Endometrial microvascular endothelial cells (primary cell): Measurements from ENCODE around the gene ZBTB7C. TPM values are rescaled to one million over a fixed set of nuclear protein-coding genes. Genes with fewer than 3 reads are reported as not detected.
"Not testable (repeated sequence)": the region's sequence is repeated elsewhere in the genome, so short reads cannot be mapped to it uniquely, and the experiment has no call there.

Experiments used
- in situ Hi-C: cut with HindIII; loops from 2 replicates; pipeline ENCODE4 v1.10.0; 2017; ENCODE audit warnings: low sequenced_read_pairs, low pct_unique_long_range_greater_than_20kb; ENCODE audit errors: inconsistent ontology term
- total RNA-seq: library from RNA; depleted of rRNA; stranded (reverse); fragments of >200 nt; gene quantifications from one replicate; pipeline ENCODE4 v1.2.3, GENCODE V29; 2015; ENCODE audit errors: inconsistent ontology term

The ZBTB7C gene
- total RNA-seq, result not detected

DNA sequence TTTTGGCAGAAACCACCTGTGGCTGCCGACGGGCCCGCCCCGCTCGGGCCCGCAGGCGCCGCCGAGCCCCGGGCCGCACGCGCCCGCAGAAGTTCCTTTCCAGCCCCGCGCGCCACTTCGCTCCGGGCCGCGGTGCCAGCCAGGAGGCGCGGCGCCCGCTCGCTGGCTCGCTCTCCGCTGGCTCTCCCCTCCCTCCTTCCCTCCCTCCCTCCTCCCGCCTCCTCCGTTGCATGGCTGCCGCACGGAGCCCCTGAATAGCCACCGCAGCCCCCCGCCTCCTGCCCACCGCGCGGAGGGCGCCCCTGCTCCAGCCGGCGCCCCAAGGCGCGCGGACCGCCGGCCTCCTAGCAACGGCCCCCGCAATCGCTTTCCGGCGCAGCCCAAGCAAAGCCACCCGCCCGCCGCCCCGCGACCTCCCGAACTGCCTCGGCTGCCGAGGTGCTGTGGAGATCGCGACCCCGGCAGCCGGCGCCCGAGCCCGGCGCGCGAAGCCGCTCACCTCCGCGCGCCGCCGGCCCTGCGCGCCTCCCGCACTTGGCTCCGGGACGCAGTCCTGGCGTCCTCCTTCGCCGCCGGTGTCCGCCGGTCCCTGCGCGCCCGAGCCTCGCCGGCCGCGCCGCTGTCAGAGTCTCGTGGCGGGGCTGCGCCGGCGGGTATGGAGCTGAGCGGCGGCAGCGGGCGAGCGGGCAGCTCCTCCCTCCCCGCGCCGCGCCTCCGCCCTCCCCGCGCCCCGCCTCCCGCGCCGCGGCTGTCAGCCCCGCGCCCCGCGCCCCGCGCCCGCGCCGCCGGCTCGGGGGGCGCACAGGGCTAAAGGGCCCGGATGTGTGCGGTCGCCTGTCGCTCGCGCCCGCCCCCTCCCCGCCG lies at the start of gene ZBTB7C:
Gene ZBTB7C (minus strand): TSS at position 657 of the 864 bp plus-strand sequence.
- in situ Hi-C loops, result no loop called here

- in situ Hi-C loops, result no loop called here
Measured at GRCh38 chr18:48456838-48457237, 47.7 kb upstream of the ZBTB7C start.

DNA sequence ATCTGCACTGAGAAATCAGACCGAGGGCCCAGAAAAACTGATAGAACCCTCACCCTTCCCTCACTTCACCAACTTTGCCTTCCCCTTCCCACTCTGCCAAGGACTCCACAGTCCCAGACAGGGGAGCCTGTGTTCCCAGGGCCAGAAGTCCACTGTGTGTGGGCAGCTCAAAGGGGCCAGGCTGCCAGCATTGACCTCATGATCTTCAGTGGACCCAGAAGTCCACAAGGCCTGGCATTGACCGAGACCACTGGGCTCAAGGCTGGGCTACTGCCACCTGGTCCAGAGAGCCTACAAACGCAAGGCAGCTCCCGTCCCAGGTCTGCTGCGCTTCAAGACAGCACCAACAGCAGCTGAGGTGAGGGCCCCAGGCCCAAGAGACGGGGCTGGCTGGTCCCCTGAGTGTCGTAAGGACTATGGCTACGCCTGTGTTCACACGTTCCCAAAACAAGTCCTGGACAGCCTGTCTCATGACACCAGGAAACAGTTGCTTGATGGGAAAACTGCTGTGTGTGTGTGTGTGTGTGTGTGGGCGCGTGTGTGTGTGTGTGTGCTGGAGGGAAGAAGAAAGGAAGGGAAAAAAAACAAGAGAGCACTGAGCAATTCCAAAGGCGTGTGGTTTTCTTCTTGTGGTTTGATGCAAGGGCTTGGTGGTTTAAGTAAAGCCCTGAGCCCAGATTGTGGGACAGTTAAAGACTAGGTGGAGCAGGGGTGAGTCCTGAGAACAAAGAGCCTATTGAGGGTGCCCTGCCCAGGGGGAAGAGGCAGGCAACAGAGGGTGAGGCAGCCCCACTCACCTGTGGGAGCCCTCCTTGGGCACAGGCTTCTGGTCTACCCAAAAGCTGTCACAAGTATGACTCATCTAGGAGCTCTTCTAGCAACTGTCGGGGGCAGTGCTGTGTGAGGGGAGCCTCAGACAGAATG lies 46.6 kb upstream of the ZBTB7C start:
- in situ Hi-C loops, result no loop called here

GRCh38 chr18:48454261-48454757 lies 45.1 kb upstream of the ZBTB7C start:
- in situ Hi-C loops, result no loop called here

- in situ Hi-C loops, result no loop called here
Measured at GRCh38 chr18:48453330-48454066, 44.3 kb upstream of the ZBTB7C start.

- in situ Hi-C loops, result no loop called here
Measured at GRCh38 chr18:48452861-48453323, 43.7 kb upstream of the ZBTB7C start.

- in situ Hi-C loops, result no loop called here
Measured at GRCh38 chr18:48450685-48451084, 41.5 kb upstream of the ZBTB7C start.

DNA sequence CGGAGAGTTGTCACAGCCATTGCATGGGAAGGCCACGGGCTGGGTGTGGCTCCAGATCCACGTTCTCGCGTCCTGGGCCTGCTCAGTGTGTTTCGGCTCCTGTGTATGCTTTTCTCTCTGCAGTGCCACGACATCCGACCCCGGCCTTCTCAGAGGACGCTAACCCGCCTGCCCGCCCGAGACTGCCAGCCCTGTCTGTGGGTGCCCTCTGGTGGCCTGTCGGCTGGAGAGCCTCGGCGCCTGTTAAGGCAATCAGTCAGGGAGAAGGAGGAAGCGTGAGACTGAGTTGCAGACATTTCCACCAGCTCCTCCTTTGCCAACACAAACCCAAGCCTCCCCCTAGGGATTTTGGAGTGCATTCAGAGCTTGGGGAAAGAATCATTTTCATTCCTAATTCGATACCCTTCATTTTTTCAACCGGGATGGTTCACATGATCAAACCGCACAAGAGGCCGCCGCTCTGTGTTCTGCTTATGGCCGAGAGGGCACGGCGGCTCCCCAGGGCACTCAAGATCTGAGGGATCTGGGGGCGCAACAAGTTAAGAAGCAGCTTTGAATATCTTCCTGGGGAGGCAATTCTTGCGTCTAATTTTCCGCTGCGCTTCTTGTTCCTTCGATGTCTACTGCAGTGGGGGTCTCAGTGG lies 37.5 kb upstream of the ZBTB7C start:
- in situ Hi-C loops, result no loop called here

DNA sequence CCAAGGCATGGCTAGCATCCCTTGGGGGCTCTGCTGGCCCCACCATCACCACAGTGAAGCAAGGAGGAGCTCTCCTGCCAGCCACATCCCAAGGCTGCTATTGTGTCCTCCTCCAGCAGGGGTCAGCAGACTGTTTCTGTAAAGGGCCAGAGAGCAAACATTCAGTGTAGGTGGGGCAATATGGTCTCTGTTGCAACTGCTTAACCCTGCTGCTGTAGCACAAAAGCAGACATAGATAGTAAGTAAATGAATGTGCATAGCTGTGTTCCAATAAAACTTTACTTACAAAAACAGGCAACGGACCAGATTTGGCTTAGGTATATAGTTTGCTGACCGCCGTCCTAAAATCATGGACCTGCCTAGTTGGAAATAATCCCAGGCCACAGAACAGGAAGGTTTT lies 36.4 kb upstream of the ZBTB7C start:
- in situ Hi-C loops, result no loop called here

DNA sequence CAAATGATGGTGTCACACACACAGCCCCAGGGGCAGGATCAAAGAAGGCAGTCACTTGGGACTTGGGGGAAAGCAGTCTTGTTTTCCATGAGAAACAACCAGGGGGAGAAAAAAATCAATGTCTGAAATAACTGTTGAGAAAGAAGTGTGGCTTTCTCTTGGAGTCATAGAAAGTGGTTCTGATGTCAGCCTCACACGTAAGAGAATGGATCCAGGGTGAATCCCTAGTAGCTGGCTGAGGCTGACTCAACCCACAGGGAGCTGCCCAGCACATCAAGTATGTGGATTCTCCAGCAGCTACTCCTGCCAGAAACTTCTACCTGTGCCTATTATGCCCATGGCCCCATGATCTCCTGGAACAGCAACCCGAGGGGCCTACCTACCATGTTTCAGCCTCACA lies 33.6 kb upstream of the ZBTB7C start:
- in situ Hi-C loops, result no loop called here

DNA sequence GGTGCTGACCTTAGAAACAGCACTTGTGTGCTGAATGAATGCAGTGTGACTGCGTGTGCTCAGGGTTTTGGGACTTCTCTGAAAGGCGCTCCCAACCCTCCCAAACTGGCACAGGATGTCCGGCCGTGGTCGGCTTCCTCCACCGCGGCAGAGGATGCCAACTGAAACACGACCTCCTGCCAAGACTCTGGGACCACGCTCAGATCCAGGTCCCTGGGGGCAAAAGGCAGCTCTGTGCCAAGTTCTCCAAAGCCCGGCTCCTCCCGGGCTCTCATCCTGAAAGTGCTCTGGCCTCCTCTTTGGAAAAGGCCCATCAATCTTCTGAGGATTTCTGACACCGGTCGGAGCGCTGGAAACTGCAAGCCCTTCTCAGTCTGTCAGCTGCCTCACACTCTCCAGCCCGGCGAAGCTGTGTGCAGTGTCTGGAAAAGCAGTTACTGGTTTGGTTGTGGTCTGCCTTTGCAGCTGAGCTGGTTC lies 32.3 kb upstream of the ZBTB7C start:
- in situ Hi-C loops, result no loop called here

DNA sequence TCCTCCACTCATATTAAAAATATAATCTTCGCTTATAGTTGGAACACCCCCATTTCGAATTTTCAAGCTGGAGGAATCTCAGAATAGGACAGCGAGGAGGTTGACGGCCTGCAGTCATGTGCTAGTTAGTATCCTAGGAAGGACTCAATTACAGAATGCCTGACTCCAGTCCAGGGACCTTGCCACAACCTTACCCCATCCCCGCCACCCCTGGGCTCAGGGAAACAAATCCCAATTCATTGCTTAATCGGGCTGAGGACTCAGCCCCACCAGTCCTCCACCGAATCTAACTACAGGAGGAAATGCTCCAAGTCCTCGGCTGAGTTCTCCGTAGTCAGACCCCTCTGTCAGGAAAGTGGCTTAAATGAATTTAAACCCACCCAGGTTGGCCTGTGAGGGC lies 31.7 kb upstream of the ZBTB7C start:
- in situ Hi-C loops, result no loop called here

- in situ Hi-C loops, result no loop called here
Measured at GRCh38 chr18:48436907-48437306, 27.7 kb upstream of the ZBTB7C start.

DNA sequence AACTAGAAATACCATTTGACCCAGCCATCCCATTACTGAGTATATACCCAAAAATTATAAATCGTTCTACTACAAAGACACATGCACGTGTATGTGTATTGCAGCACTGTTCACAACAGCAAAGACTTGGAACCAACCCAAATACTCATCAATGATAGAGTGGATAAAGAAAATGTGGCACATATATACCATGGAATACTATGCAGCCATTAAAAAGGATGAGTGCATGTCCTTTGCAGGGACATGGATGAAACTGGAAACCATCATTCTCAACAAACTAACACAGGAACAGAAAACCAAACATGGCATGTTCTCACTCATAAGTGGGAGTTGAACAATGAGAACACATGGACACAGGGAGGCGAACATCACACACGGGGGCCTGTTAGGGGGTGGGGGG lies 25.2 kb upstream of the ZBTB7C start:
- in situ Hi-C loops, result not testable (repeated sequence)

DNA sequence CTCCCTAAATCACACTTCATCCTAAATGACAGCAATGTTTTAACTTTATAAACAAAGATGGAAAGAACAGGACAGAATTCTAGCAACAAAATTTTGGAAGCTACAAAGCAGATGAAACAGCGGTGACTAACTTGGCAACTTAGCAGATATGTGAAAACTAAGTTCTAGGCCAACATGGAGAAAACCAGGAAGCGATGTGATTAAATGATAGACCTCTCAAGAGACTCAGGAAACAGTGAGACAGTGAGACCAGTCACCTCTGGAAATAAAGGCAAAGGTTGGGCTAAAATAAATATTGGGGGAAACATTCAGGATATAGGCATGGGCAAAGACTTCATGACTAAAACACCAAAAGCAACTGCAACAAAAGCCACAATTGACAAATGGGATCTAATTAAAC lies 24.4 kb upstream of the ZBTB7C start:
- in situ Hi-C loops, result no loop called here

- in situ Hi-C loops, result no loop called here
Measured at GRCh38 chr18:48430150-48430549, 21.0 kb upstream of the ZBTB7C start.

GRCh38 chr18:48428475-48429177 lies 19.4 kb upstream of the ZBTB7C start:
- in situ Hi-C loops, result no loop called here

GRCh38 chr18:48422947-48423378 lies 13.8 kb upstream of the ZBTB7C start:
- in situ Hi-C loops, result no loop called here
